HG03439 (cell line): ENCODE results near the gene FHOD3.
"Not testable (repeated sequence)": the region's sequence is repeated elsewhere in the genome, so short reads cannot be mapped to it uniquely, and the experiment has no call there.

Source experiments
- ATAC-seq: cut with Tn5 transposase; IDR thresholded peaks from one replicate; pipeline ENCODE4 v1.9.1; 2021; ENCODE audit warnings: mild to moderate bottlenecking, moderate library complexity; ENCODE audit not compliant: unreplicated experiment

FHOD3 gene

GRCh38 chr18:36348331-36348730 is 50.8 kb downstream of the FHOD3 start:
- ATAC-seq, result no peak

- ATAC-seq, result no peak
Measured at GRCh38 chr18:36348971-36349417, 51.5 kb downstream of the FHOD3 start.

- no peak for ATAC-seq
Measured at GRCh38 chr18:36349552-36349951, 52.0 kb downstream of the FHOD3 start.

- ATAC-seq, result no peak
Measured at GRCh38 chr18:36350251-36350651, 52.7 kb downstream of the FHOD3 start.

GRCh38 chr18:36350839-36351469 is 53.4 kb downstream of the FHOD3 start:
- no peak for ATAC-seq

GRCh38 chr18:36352384-36352783 is 54.9 kb downstream of the FHOD3 start:
- ATAC-seq, result no peak

- ATAC-seq, result no peak
Measured at GRCh38 chr18:36354989-36355388, 57.5 kb downstream of the FHOD3 start.

GRCh38 chr18:36355511-36355910 is 58.0 kb downstream of the FHOD3 start:
- no peak for ATAC-seq

- not testable (repeated sequence) for ATAC-seq
Measured at GRCh38 chr18:36356741-36357140, 59.2 kb downstream of the FHOD3 start.

- no peak for ATAC-seq
Measured at GRCh38 chr18:36358141-36358540, 60.6 kb downstream of the FHOD3 start.

GRCh38 chr18:36360256-36360909 is 62.9 kb downstream of the FHOD3 start:
- ATAC-seq, result no peak

- ATAC-seq, result no peak
Measured at GRCh38 chr18:36364911-36365624, 67.6 kb downstream of the FHOD3 start.

- no peak for ATAC-seq
Measured at GRCh38 chr18:36365836-36366775, 68.6 kb downstream of the FHOD3 start.

GRCh38 chr18:36366994-36367839 is 69.7 kb downstream of the FHOD3 start:
- no peak for ATAC-seq

- ATAC-seq, result no peak
Measured at GRCh38 chr18:36368889-36369288, 71.4 kb downstream of the FHOD3 start.

GRCh38 chr18:36372903-36373311 is 75.4 kb downstream of the FHOD3 start:
- no peak for ATAC-seq

- ATAC-seq, result no peak
Measured at GRCh38 chr18:36374262-36374661, 76.7 kb downstream of the FHOD3 start.

GRCh38 chr18:36375118-36375517 is 77.6 kb downstream of the FHOD3 start:
- no peak for ATAC-seq

GRCh38 chr18:36376361-36376760 is 78.8 kb downstream of the FHOD3 start:
- no peak for ATAC-seq

- ATAC-seq, result no peak
Measured at GRCh38 chr18:36377626-36378025, 80.1 kb downstream of the FHOD3 start.
